ENCODE results near the gene WASL.

GRCh38 chr7:123637203-123637602 is 111.6 kb downstream of the WASL start:
- no peak for TF ChIP-seq TAF1 (IDR thresholded peaks at IDR 0.05; ENCODE audit: low read depth)
- no peak for TF ChIP-seq CTCF (IDR thresholded peaks at IDR 0.05; ENCODE audit: poor library complexity, severe bottlenecking)
- no peak for TF ChIP-seq MXI1 (conservative IDR thresholded peaks at IDR 0.05; ENCODE audit: poor library complexity, severe bottlenecking)
- no peak for TF ChIP-seq EZH2 (IDR thresholded peaks at IDR 0.05; ENCODE audit: borderline replicate concordance, insufficient read depth, low read length, poor library complexity, severe bottlenecking)
- TF ChIP-seq, protein P1, sequence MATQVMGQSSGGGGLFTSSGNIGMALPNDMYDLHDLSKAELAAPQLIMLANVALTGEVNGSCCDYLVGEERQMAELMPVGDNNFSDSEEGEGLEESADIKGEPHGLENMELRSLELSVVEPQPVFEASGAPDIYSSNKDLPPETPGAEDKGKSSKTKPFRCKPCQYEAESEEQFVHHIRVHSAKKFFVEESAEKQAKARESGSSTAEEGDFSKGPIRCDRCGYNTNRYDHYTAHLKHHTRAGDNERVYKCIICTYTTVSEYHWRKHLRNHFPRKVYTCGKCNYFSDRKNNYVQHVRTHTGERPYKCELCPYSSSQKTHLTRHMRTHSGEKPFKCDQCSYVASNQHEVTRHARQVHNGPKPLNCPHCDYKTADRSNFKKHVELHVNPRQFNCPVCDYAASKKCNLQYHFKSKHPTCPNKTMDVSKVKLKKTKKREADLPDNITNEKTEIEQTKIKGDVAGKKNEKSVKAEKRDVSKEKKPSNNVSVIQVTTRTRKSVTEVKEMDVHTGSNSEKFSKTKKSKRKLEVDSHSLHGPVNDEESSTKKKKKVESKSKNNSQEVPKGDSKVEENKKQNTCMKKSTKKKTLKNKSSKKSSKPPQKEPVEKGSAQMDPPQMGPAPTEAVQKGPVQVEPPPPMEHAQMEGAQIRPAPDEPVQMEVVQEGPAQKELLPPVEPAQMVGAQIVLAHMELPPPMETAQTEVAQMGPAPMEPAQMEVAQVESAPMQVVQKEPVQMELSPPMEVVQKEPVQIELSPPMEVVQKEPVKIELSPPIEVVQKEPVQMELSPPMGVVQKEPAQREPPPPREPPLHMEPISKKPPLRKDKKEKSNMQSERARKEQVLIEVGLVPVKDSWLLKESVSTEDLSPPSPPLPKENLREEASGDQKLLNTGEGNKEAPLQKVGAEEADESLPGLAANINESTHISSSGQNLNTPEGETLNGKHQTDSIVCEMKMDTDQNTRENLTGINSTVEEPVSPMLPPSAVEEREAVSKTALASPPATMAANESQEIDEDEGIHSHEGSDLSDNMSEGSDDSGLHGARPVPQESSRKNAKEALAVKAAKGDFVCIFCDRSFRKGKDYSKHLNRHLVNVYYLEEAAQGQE (IDR thresholded peaks at IDR 0.05; ENCODE audit: borderline replicate concordance) = no peak
- no peak for TF ChIP-seq SMC3 (conservative IDR thresholded peaks at IDR 0.05; ENCODE audit: poor library complexity)
- no peak for TF ChIP-seq RAD21 (conservative IDR thresholded peaks at IDR 0.05)

Measured in neural cell (in vitro differentiated cells).